HG02798 (cell line): ENCODE measurements around the gene HOXA7.

Experiments
- ATAC-seq: cut with Tn5 transposase; IDR thresholded peaks from one replicate; pipeline ENCODE4 v1.9.1; 2021; ENCODE audit warnings: mild to moderate bottlenecking; ENCODE audit not compliant: unreplicated experiment, poor library complexity

The HOXA7 gene

GRCh38 chr7:27111042-27111750 lies 45.3 kb downstream of the HOXA7 start:
- ATAC-seq: no peak

- ATAC-seq: no peak
Observed at GRCh38 chr7:27110186-27111031, 46.1 kb downstream of the HOXA7 start.

GRCh38 chr7:27109466-27110185 lies 46.8 kb downstream of the HOXA7 start:
- no peak for ATAC-seq

- no peak for ATAC-seq
Observed at GRCh38 chr7:27108390-27109127, 47.9 kb downstream of the HOXA7 start.

GRCh38 chr7:27107391-27108381 lies 48.8 kb downstream of the HOXA7 start:
- ATAC-seq: no peak

GRCh38 chr7:27106901-27107240 lies 49.6 kb downstream of the HOXA7 start:
- no peak for ATAC-seq

- ATAC-seq: no peak
Observed at GRCh38 chr7:27106181-27106900, 50.1 kb downstream of the HOXA7 start.

- no peak for ATAC-seq
Observed at GRCh38 chr7:27105301-27106031, 51.0 kb downstream of the HOXA7 start.

- no peak for ATAC-seq
Observed at GRCh38 chr7:27104341-27105058, 52.0 kb downstream of the HOXA7 start.
